Right lobe of liver (tissue), 4 donors: ENCODE results near the gene TRIO.

Experiments used
- CTCF ChIP-seq, 4 donors: fragments of 200-600 bp in 3 of 4; fragments of 450-650 bp in 1 of 4; IDR thresholded peaks; one replicate each; pipeline versions ENCODE4 v1.5.1 to v1.8.0; 2016 to 2022; ENCODE audit warnings: antibody characterized with exemption in 4 of 4, mild to moderate bottlenecking in 2 of 4
- POLR2A ChIP-seq: fragments of 450-650 bp; IDR thresholded peaks from one replicate; pipeline ENCODE4 v1.6.1; 2017; ENCODE audit warnings: antibody characterized with exemption, mild to moderate bottlenecking
- donor health status: DM: no; HTN: no; CAD: no.
- donor health status: DM: no; HTN: no; CAD: no.
- donor health status: DM: no; HTN: yes; CAD: no.

DNA sequence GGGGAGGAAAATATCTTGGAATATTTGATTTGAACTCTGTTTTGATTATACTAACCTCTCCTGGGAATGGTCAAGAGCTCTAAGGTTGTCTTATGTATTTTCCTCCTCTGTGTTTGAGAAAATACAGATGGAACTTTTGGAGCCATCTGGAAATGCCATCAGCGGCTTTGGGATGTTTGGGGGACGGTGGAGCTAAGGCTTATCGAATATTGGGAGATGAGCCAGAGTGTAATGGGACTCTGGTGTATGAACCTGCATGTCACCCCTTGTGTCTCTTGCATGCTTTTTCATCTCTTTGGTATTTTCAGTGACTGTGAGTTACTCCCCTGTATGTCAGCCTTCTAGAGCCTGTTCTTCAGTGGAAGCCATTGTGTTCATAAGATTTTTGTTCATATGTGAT is 258.5 kb downstream of the TRIO start:
- TF ChIP-seq POLR2A (no peak), CTCF (IDR thresholded peaks at IDR 0.05) (no peak)
